RWPE1 (cell line): ENCODE data around the gene ADAMTS14.

Source experiments
- CTCF ChIA-PET: fragments of 350-600 bp; sonication (Branson Sonifier 250); formaldehyde crosslinking; extraction: SDS; loops from one replicate; lab custom pipeline; 2021; lab: Yijun Ruan, JAX
- POLR2A ChIA-PET: fragments of 400-600 bp; formaldehyde crosslinking; extraction: SDS; loops from one replicate; lab custom pipeline; 2020; ENCODE audit warnings: antibody characterized with exemption; ENCODE audit not compliant: low non-redundant PET; lab: Yijun Ruan, JAX
- DNase-seq: peaks from one replicate; pipeline ENCODE4 v3.0.0; 2012; ENCODE audit warnings: low spot score
- H3K27ac ChIP-seq: fragments of 450-650 bp; 2 replicates; pipeline ENCODE4 v1.5.1; 2017
- CTCF ChIP-seq: fragments of 450-650 bp; conservative IDR thresholded peaks from 2 replicates; pipeline ENCODE4 v1.5.1; 2017; ENCODE audit warnings: low read depth, mild to moderate bottlenecking

Gene ADAMTS14

DNA sequence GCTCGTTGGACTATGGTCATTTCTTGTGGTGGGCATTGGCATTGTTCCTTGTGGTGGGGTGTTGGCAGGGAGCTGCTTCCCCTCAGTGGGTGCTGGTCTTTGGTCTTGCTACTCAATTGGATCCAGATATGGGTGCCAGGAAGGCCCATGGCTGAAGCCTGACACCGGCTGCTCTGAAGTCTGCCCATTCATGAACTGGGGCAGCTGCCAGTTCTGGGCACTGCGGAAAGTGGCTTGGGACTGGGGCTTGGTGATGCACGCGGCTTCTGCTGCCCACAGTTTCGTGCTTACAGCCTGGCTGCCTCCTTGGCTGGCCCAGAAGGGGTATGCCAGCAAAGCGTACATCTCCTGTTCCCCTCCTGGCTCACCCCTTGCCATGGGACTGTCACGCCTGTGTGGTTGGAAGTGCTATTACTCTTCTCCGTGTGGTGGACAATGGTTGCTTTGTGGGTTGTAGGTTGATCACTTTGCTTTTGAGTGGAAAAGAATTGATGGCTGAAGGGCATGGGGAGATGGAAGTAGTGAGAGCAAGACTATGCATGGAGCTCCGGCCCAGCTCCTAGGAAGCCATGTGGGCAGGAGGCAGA, 54.7 kb downstream of the ADAMTS14 start:
- CTCF ChIA-PET: no interaction called here
- no peak overlapping the region for H3K27ac ChIP-seq
- no peak for TF ChIP-seq CTCF
- no peak for DNase-seq
- POLR2A ChIA-PET: no interaction called here

DNA sequence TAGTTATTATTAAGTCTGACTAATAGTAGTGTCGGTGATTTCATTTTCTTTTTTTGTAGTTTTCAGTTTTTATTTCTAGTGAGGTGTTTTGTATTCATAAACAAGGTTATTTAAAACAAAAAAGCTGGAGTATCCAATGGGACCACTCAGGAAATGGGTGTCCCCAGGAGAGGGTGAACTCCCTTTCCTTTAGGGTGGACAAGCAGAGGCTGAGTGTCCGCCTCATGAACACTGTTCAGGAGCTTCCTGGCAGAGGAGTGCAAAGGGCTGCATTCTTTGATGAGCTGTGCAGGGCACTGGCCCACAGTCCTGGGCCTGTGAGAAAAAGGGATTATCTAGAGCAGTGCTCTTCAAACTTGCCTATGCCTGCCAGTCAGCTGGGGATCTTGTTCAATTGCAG, 56.0 kb downstream of the ADAMTS14 start:
- POLR2A ChIA-PET: no interaction called here

GRCh38 chr10:70729763-70730357, 57.6 kb downstream of the ADAMTS14 start:
- no peak for TF ChIP-seq CTCF
- POLR2A ChIA-PET: no interaction called here
- CTCF ChIA-PET: no interaction called here
- DNase-seq: no peak
- no peak overlapping the region for H3K27ac ChIP-seq

More for the DNA sequence above, 56.0 kb downstream of the ADAMTS14 start:
- CTCF ChIA-PET: interaction anchor here (0.5 to 0.9 kb wide), 3 partner anchors 9 to 74 kb away, joined by 3 to 4 read pairs (median 3); no protein-coding TSS in a partner anchor
- H3K27ac ChIP-seq: no peak overlapping the region
- no peak for DNase-seq
- no peak for TF ChIP-seq CTCF

DNA sequence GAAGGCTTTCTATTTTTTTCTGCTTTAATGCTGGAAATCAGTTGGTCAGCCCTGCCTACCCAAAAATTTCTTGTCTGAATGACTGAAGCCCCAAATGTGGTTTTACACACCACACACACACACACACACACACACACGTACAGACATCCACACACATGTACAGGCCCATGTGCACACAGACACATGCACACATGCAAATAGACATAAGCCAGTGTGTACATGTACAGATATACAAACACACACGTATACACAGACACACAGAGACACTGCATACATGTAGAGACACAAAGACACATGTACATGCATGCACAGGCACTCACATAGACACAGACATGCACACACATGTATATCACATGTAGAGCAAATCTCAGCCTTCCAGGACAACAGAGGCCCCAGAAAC, 58.6 kb downstream of the ADAMTS14 start:
- no peak for DNase-seq
- ChIA-PET CTCF (no interaction called here), POLR2A (no interaction called here)
- no peak overlapping the region for H3K27ac ChIP-seq
- TF ChIP-seq CTCF: no peak

- CTCF ChIA-PET: no interaction called here
- POLR2A ChIA-PET: no interaction called here
Measured at GRCh38 chr10:70732569-70732968, 60.3 kb downstream of the ADAMTS14 start.

DNA sequence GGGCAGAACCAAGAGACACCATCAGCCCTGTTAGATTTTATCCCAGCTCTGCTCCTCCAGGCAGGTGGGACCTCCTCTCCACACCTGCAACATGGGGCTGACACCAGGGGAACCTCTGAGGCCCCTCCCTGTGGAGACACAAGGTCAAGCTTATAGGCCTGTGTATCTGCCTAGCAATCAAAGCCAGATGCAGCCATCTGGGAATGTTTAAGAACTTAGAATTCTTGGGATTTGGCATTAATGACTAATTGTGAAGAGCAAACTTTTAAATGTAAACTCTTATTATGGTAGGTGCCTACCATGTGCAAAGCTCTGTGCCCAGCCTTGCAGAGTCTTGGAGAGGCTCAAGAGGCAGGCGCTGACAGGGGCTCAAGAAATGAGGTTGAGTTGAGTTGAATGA, 60.7 kb downstream of the ADAMTS14 start:
- ChIA-PET CTCF (interaction anchor here (0.6 kb wide), 1 partner anchor 66 kb away, joined by 3 read pairs; no protein-coding TSS in a partner anchor), POLR2A (no interaction called here)
- TF ChIP-seq CTCF: no peak
- no peak overlapping the region for H3K27ac ChIP-seq
- no peak for DNase-seq

More at GRCh38 chr10:70732569-70732968, 60.3 kb downstream of the ADAMTS14 start:
- H3K27ac ChIP-seq: no peak overlapping the region
- no peak for TF ChIP-seq CTCF
- DNase-seq: no peak
